DND-41 (cell line): ENCODE data around the gene WWP2.

Source experiments
- EZH2 ChIP-seq: IDR thresholded peaks from 3 replicates; pipeline ENCODE4 v1.6.1; 2012; ENCODE audit warnings: borderline replicate concordance, low read depth, mild to moderate bottlenecking, moderate library complexity, low read length, inconsistent platforms; ENCODE audit not compliant: severe bottlenecking
- TF ChIP-seq, protein P1 (sequence below): IDR thresholded peaks from 2 replicates; pipeline ENCODE4 v1.5.1; 2012; ENCODE audit warnings: borderline replicate concordance, low read length, moderate library complexity, mild to moderate bottlenecking; ENCODE audit not compliant: poor library complexity, severe bottlenecking; ENCODE audit errors: extremely low read depth

DNA sequence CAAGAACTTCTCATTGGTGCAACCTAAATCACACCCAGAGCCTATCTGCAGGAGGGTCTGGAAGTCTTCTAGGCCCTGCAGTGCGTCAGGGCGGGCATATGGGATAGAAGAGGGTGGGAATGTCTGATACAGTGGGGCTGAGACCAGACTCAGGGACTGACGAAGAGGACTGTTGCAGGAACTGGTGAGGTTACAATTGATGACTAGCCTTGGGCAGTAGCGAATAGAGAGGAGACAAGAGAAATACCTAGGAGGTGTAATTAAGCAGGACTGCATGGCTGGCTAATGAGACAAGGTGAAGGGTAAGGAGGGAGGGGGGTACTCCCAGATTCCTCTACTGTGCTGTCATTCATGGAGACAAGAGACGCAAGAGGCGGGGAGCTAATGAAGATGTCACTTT is 91.3 kb downstream of the WWP2 start:
- TF ChIP-seq, protein P1, sequence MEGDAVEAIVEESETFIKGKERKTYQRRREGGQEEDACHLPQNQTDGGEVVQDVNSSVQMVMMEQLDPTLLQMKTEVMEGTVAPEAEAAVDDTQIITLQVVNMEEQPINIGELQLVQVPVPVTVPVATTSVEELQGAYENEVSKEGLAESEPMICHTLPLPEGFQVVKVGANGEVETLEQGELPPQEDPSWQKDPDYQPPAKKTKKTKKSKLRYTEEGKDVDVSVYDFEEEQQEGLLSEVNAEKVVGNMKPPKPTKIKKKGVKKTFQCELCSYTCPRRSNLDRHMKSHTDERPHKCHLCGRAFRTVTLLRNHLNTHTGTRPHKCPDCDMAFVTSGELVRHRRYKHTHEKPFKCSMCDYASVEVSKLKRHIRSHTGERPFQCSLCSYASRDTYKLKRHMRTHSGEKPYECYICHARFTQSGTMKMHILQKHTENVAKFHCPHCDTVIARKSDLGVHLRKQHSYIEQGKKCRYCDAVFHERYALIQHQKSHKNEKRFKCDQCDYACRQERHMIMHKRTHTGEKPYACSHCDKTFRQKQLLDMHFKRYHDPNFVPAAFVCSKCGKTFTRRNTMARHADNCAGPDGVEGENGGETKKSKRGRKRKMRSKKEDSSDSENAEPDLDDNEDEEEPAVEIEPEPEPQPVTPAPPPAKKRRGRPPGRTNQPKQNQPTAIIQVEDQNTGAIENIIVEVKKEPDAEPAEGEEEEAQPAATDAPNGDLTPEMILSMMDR = no peak
- TF ChIP-seq EZH2 = no peak
